GM23338 (cell line): ENCODE measurements around the gene PSKH1. TPM values are rescaled to one million over a fixed set of nuclear protein-coding genes. Genes with fewer than 3 reads are reported as not detected.

ENCODE experiments used
- ATAC-seq: fragments of 200-7000 bp; cut with Tn5 transposase; 3 replicates; pipeline ENCODE4 v1.9.1; 2020
- DNase-seq: peaks from one replicate; pipeline ENCODE4 v3.0.0-alpha.2; 2015; ENCODE audit warnings: low spot score
- H2AFZ ChIP-seq: fragments of 200-600 bp; sonication (generic); 2 replicates; pipeline ENCODE4 v1.8.0; 2016; ENCODE audit warnings: antibody characterized with exemption, mild to moderate bottlenecking, moderate library complexity
- H3F3A ChIP-seq: fragments of 200-600 bp; sonication (generic); replicated peaks from 2 replicates; pipeline ENCODE4 v1.8.0; 2017; ENCODE audit warnings: antibody characterized with exemption, mixed run types, low read depth
- H3K27ac ChIP-seq: fragments of 200-600 bp; sonication (generic); 2 replicates; pipeline ENCODE4 v1.6.1; 2016; ENCODE audit warnings: low read depth
- H3K27me3 ChIP-seq: fragments of 200-600 bp; sonication (generic); 2 replicates; pipeline ENCODE4 v1.8.0; 2016; ENCODE audit warnings: mild to moderate bottlenecking, mixed run types, moderate library complexity; ENCODE audit not compliant: insufficient read depth
- H3K36me3 ChIP-seq: fragments of 200-600 bp; sonication (generic); 2 replicates; pipeline ENCODE4 v1.8.0; 2016; ENCODE audit warnings: mild to moderate bottlenecking; ENCODE audit not compliant: insufficient read depth
- H3K4me1 ChIP-seq: fragments of 200-600 bp; sonication (generic); 2 replicates; pipeline ENCODE4 v1.8.0; 2016; ENCODE audit warnings: mild to moderate bottlenecking, moderate library complexity; ENCODE audit not compliant: insufficient read depth
- H3K4me2 ChIP-seq: fragments of 200-600 bp; sonication (generic); 2 replicates; pipeline ENCODE4 v1.7.1; 2017; ENCODE audit warnings: mixed run types
- H3K4me3 ChIP-seq: fragments of 200-600 bp; sonication (generic); 2 replicates; pipeline ENCODE4 v1.6.1; 2016; ENCODE audit warnings: mixed run types
- H3K79me2 ChIP-seq: fragments of 200-600 bp; sonication (generic); replicated peaks from 2 replicates; pipeline ENCODE4 v1.8.0; 2017; ENCODE audit warnings: mild to moderate bottlenecking; ENCODE audit not compliant: insufficient read depth
- H3K9me2 ChIP-seq: fragments of 200-600 bp; sonication (generic); 2 replicates; pipeline ENCODE4 v1.8.0; 2017; ENCODE audit not compliant: insufficient read depth
- H4K20me1 ChIP-seq: fragments of 200-600 bp; sonication (generic); replicated peaks from 2 replicates; pipeline ENCODE4 v1.8.0; 2017; ENCODE audit warnings: mild to moderate bottlenecking; ENCODE audit not compliant: insufficient read depth
- H3K27ac Mint-ChIP-seq: 2 replicates; pipeline ENCODE4 v1.8.0; 2020; ENCODE audit warnings: inconsistent platforms, mild to moderate bottlenecking, moderate library complexity, mixed read lengths
- H3K27me3 Mint-ChIP-seq: 3 replicates; pipeline ENCODE4 v1.8.0; 2022; ENCODE audit warnings: low read depth, mild to moderate bottlenecking, moderate library complexity, mixed read lengths, inconsistent platforms; ENCODE audit not compliant: insufficient read depth, poor library complexity
- H3K36me3 Mint-ChIP-seq: 3 replicates; pipeline ENCODE4 v1.8.0; 2021; ENCODE audit warnings: low read depth, mild to moderate bottlenecking, inconsistent platforms, moderate library complexity, mixed read lengths
- H3K4me1 Mint-ChIP-seq: 3 replicates; pipeline ENCODE4 v1.8.0; 2020; ENCODE audit warnings: mild to moderate bottlenecking, inconsistent platforms, mixed read lengths
- H3K4me3 Mint-ChIP-seq: 3 replicates; pipeline ENCODE4 v1.8.0; 2021; ENCODE audit warnings: moderate library complexity, mild to moderate bottlenecking, inconsistent platforms, mixed read lengths
- H3K9me3 Mint-ChIP-seq: 3 replicates; pipeline ENCODE4 v1.8.0; 2020; ENCODE audit warnings: moderate library complexity, mild to moderate bottlenecking, inconsistent platforms, mixed read lengths
- CREB1 ChIP-seq: fragments of 250-450 bp; sonication (Bioruptor Pico); IDR thresholded peaks from 2 replicates; pipeline ENCODE4 v1.5.0; 2020; ENCODE audit warnings: low read depth, mild to moderate bottlenecking, moderate library complexity
- CTCF ChIP-seq, 2 experiments: fragments of 200-600 bp in 1 of 2; sonication (generic) in 1 of 2; conservative IDR thresholded peaks; 2 replicates each; pipeline versions ENCODE4 v1.5.1 to v1.6.1; 2016 to 2017; ENCODE audit warnings: antibody characterized with exemption in 2 of 2, low read depth in 2 of 2, mild to moderate bottlenecking in 2 of 2, moderate library complexity in 1 of 2
- ETS1 ChIP-seq: IDR thresholded peaks from 2 replicates; pipeline ENCODE4 v1.6.1; 2016; ENCODE audit warnings: antibody characterized with exemption
- EZH2 ChIP-seq: fragments of 200-600 bp; sonication (generic); IDR thresholded peaks from one replicate; pipeline ENCODE4 v1.8.0; 2017; ENCODE audit warnings: antibody characterized with exemption, mild to moderate bottlenecking, low read depth; ENCODE audit not compliant: unreplicated experiment
- EZH2phosphoT487 ChIP-seq: fragments of 200-600 bp; sonication (generic); IDR thresholded peaks from one replicate; pipeline ENCODE4 v1.8.1; 2018; ENCODE audit warnings: antibody characterized with exemption; ENCODE audit not compliant: unreplicated experiment
- JUNB ChIP-seq: IDR thresholded peaks from one replicate; pipeline ENCODE4 v1.6.1; 2016; ENCODE audit warnings: antibody characterized with exemption; ENCODE audit not compliant: unreplicated experiment
- NANOG ChIP-seq: IDR thresholded peaks from 2 replicates; pipeline ENCODE4 v1.6.1; 2016; ENCODE audit warnings: antibody characterized with exemption, borderline replicate concordance
- POLR2AphosphoS5 ChIP-seq: IDR thresholded peaks from 2 replicates; pipeline ENCODE4 v1.6.1; 2016; ENCODE audit warnings: antibody characterized with exemption, low read depth
- REST ChIP-seq: IDR thresholded peaks from one replicate; pipeline ENCODE4 v1.6.1; 2018; ENCODE audit warnings: antibody characterized with exemption; ENCODE audit not compliant: unreplicated experiment
- STAT1 ChIP-seq: IDR thresholded peaks from one replicate; pipeline ENCODE4 v1.6.1; 2016; ENCODE audit warnings: antibody characterized with exemption; ENCODE audit not compliant: unreplicated experiment
- ZNF114 ChIP-seq: fragments of 250-450 bp; sonication (Bioruptor Pico); IDR thresholded peaks from 2 replicates; pipeline ENCODE4 v1.5.0; 2020; ENCODE audit warnings: mild to moderate bottlenecking, moderate library complexity
- ZNF331 ChIP-seq: fragments of 250-450 bp; sonication (Bioruptor Pico); IDR thresholded peaks from 2 replicates; pipeline ENCODE4 v1.5.0; 2020; ENCODE audit warnings: low read depth, mild to moderate bottlenecking, moderate library complexity
- ZNF462 ChIP-seq: fragments of 250-450 bp; sonication (Bioruptor Pico); IDR thresholded peaks from 2 replicates; pipeline ENCODE4 v1.5.0; 2020; ENCODE audit warnings: mild to moderate bottlenecking, moderate library complexity
- polyA plus RNA-seq: library from polyadenylated mRNA; unstranded; fragments of >200 nt; fragmentation: Nextera tagmentation; extraction: Ambion mirVana; gene quantifications from 2 replicates; pipeline ENCODE4 v1.2.1, GENCODE V29; 2016
- total RNA-seq: library from RNA; depleted of rRNA; stranded (reverse); fragments of >200 nt; shearing (Covaris generic); gene quantifications from 2 replicates; pipeline ENCODE4 v1.2.3, GENCODE V29; 2014

PSKH1 gene
- total and polyA plus RNA-seq, 2 experiments from 2014 or later, result 14.3 to 23.9 TPM

- peaks cover 37% of the 10 kb centered on the region for H3K4me1 ChIP-seq
- 0 out of 2 replicates have a peak, but pooled peaks cover 3% of the 10 kb centered on the region for H3K36me3 ChIP-seq
- H3F3A ChIP-seq, result peaks cover 37% of the 10 kb centered on the region
- TF ChIP-seq ZNF114 (no peak), NANOG (no peak), EZH2phosphoT487 (no peak), STAT1 (no peak), ZNF331 (CRISPR knock-in tag) (no peak), JUNB (no peak), ETS1 (peak; percentile 98), ZNF462 (CRISPR knock-in tag) (no peak), REST (no peak), EZH2 (no peak), CTCF (conservative IDR thresholded peaks at IDR 0.05; ENCODE audit: low read depth in 2 of 2) (no peak), CREB1 (CRISPR knock-in tag) (peak; percentile 79), POLR2AphosphoS5 (peak; percentile 51)
- Mint-ChIP-seq H3K27ac (peak within 1 kb of the TSS; percentile 95), H3K4me3 (peak within 1 kb of the TSS; percentile 95), H3K36me3 (peaks cover 25% of the 10 kb centered on the region), H3K27me3 (peaks cover 14% of the 10 kb centered on the region), H3K4me1 (peaks cover 38% of the 10 kb centered on the region), H3K9me3 (no peaks in the 10 kb centered on the region)
- peak within 1 kb of the TSS; percentile 91 for H3K4me3 ChIP-seq
- peak within 1 kb of the TSS; percentile 53; the same call in 1 of the 2 replicates for H2AFZ ChIP-seq
- no peaks in the 10 kb centered on the region for H3K9me2 ChIP-seq
- DNase-seq (peak; percentile 98), ATAC-seq (peak; percentile 71)
- H3K79me2 ChIP-seq, result peaks cover 73% of the 10 kb centered on the region
- H4K20me1 ChIP-seq, result peaks cover 43% of the 10 kb centered on the region
- H3K27me3 ChIP-seq, result no peaks in the 10 kb centered on the region
- peak within 1 kb of the TSS; percentile 97 for H3K27ac ChIP-seq
- peak within 1 kb of the TSS; percentile 98 for H3K4me2 ChIP-seq
Measured at GRCh38 chr16:67846320-67847063, 46.6 kb upstream of the PSKH1 start, which contains the start of gene NUTF2. Gene NUTF2, plus strand, starts transcription at chr16:67846933. Its CDS starts 18,198 bp downstream, at chr16:67865131.
